Body of pancreas (tissue), 4 donors: ENCODE data around the gene PYGM.

Source experiments
- CTCF ChIP-seq, 7 experiments: fragments of 450-650 bp in 4 of 7; fragments of 200-600 bp in 3 of 7; sonication (generic) in 3 of 7; IDR thresholded peaks; one replicate each; pipeline ENCODE4 v1.5.1; 2016 to 2019; ENCODE audit warnings: antibody characterized with exemption in 7 of 7
- POLR2A ChIP-seq, 3 donors: fragments of 450-650 bp; IDR thresholded peaks; one replicate each; pipeline ENCODE4 v1.6.1; 2016; ENCODE audit warnings: antibody characterized with exemption in 3 of 3, mild to moderate bottlenecking in 2 of 3

GRCh38 chr11:64777449-64778222 is 17.9 kb upstream of the PYGM start:
- TF ChIP-seq CTCF (IDR thresholded peaks at IDR 0.05) = no peak
- TF ChIP-seq POLR2A (IDR thresholded peaks at IDR 0.05) = peak in 2 of 3 donors; percentile 40
